22Rv1 (cell line): ENCODE measurements around the gene GLB1L2.

Source experiments
- H3K27ac ChIP-seq: fragments of 450-650 bp; 2 replicates; pipeline ENCODE4 v1.5.1; 2017
- ZFX ChIP-seq: fragments of 450-650 bp; IDR thresholded peaks from 2 replicates; pipeline ENCODE4 v1.6.1; 2017; ENCODE audit warnings: antibody characterized with exemption, borderline replicate concordance
- TF ChIP-seq, protein P1 (sequence below): fragments of 450-650 bp; IDR thresholded peaks from 2 replicates; pipeline ENCODE4 v1.5.1; 2017; ENCODE audit warnings: mild to moderate bottlenecking

The GLB1L2 gene

DNA sequence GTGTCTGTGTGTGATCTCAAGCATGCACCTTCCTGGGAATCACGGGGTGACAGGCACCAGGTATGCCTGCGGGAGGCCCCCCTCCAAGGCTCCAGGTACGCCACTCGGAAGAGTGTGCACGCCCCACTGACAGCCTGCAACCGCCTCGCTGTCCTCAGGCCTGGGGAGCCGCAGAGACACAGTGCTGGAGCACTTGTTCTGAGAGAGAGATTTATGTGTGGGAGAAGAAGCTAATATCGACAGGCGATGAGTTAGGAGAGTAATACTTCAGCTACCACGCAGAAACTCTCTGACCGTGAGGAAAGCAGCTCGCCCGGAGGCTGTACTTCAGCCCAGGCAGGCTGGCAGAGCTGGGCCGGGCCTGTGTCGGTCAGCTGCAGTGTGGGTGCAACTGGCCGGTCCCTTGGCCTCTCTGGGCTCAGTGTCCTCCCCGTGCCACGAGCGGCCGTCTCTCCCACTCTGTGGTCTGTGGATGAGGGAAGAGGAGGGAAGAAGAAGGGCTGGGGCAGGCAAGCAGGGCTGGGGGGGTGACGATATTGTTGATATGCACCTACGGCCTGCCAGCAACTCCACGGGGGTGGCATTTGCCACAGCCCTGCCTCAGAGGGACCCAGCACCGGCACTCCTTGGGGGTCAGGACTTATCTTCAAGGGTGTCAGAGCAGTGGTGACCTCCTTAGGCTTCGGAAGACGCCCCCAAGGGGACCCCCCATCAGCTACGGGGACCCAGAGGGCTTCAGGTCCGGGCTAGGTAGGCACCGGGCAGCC lies 73.0 kb downstream of the GLB1L2 start:
- H3K27ac ChIP-seq, result no peak overlapping the region
- TF ChIP-seq, protein P1, sequence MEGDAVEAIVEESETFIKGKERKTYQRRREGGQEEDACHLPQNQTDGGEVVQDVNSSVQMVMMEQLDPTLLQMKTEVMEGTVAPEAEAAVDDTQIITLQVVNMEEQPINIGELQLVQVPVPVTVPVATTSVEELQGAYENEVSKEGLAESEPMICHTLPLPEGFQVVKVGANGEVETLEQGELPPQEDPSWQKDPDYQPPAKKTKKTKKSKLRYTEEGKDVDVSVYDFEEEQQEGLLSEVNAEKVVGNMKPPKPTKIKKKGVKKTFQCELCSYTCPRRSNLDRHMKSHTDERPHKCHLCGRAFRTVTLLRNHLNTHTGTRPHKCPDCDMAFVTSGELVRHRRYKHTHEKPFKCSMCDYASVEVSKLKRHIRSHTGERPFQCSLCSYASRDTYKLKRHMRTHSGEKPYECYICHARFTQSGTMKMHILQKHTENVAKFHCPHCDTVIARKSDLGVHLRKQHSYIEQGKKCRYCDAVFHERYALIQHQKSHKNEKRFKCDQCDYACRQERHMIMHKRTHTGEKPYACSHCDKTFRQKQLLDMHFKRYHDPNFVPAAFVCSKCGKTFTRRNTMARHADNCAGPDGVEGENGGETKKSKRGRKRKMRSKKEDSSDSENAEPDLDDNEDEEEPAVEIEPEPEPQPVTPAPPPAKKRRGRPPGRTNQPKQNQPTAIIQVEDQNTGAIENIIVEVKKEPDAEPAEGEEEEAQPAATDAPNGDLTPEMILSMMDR, result no peak
- no peak for TF ChIP-seq ZFX

DNA sequence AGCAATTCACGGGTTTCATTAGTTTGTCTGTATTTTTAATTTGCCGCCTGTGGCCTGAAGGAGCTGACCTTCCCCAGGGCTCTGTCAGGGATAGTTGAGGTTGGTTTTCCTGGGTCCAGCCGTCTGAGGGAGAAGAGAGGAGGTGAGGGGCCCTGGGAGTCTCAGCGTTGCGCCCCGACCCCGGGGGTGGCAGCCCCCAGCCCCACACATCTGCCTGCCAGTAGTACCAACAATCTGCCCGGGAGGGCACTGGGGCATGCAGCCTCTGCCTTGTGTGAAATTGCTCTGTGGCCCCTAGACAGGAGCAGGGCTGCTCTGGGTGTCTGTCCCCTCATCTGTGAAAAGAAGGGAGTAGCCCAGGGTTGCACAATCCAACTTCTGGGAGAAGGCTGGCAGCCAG lies 73.6 kb downstream of the GLB1L2 start:
- no peak for TF ChIP-seq ZFX
- H3K27ac ChIP-seq, result no peak overlapping the region

DNA sequence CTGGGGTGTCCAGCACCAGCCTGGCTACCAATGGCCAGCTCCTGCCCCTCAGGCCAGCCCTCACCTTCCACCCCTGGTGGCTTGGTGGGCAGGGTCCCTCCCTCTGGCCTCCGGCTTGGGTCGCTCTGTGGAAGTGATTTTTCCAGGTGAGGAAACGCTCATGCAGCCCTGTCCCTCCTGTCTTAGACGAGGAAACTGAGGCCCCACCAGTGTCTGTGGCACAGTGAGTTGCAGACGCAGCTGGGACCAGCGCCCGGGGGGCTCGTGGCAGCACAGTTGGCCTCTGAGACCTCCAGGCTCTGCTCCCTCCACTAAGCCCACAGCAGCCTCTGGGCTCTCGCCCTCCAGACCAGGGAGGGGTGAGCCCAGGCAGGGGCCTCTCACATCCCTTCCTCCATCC lies 74.1 kb downstream of the GLB1L2 start:
- TF ChIP-seq, protein P1, result no peak
- no peak for TF ChIP-seq ZFX

DNA sequence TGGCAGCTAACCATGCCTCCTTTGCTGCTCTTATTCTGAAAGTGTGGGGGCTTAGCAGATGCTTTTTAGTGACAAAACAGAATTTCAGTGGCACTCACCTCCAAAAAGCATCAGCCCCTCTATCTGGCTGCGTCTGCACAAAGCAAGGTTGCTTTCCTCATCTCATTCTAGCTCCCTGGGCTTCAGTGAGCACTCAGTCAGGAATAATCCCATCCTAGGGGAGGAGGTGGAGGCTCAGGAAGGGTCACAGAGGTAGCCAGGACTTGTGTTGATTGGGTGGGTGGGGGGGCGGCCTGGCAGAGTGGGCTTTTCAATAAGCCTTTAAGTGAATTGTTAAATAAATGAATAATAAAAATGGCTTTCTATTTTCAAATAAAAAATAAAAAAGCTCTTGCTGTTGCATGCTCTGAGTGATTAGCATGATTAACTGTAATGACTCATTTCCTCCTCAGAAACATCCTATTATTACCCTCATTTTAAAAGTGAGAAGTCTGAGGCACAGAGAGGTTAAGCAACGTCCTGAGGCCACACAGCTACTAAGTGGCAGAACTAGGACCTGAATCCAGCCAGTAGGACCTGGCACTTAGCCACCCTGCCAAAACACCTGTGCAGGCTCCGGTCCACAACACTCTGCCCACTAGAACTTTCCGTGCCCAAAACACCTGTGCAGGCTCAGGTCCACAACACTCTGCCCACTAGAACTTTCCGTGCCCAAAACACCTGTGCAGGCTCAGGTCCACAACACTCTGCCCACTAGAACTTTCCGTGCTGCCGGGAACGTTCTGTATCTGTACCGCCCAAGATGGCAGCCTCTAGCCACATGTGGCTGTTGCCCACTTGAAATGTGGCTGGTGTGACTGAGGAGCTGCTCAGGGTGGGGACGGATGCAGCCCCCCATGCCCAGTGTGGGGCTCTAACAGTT lies 74.7 kb downstream of the GLB1L2 start:
- TF ChIP-seq, protein P1, result no peak
- no peak for TF ChIP-seq ZFX
- H3K27ac ChIP-seq, result no peak overlapping the region

More for the DNA sequence above, 74.1 kb downstream of the GLB1L2 start:
- H3K27ac ChIP-seq, result no peak overlapping the region

DNA sequence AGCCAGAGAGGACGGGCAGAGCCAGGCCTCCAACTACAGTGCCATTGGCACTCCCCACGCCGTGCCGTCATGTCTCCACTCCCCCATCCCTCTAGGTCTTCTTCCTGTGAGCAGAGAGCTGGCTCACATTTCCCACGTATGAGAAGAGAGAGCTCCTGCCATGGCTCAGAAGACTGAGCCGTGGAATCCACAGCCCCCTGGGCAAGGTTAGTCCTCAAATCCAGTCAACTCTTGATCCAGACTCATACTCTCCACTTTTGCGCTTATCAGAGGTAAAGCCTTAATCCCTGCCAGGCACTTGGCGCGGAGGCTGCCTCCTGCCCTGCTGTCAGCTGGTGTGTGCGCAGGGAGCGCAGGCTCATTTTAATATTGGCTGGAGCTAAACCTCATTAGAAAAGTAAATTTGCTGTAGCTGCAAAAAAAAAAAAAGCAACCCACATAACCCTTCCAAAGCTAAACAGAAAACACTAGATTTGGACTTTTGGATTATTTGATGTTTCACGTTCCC lies 75.6 kb downstream of the GLB1L2 start:
- H3K27ac ChIP-seq, result no peak overlapping the region

DNA sequence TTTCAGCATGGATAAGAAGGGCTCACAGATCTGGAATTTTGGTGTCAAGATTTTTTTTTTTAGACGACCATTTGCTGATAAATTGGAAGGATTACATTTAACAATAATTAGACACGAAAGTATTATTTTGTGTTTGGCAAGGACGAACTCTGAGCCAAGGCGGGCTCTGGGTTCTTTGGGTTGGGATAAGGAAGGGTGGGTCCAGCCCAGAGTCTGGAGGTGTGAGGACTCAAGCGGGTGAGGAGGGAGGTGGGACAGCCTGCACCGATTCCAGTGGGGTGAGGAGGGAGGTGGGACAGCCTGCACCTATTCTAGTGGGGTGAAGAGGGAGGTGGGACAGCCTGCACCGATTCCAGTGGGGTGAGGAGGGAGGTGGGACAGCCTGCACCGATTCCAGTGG lies 76.1 kb downstream of the GLB1L2 start:
- H3K27ac ChIP-seq, result no peak overlapping the region
- TF ChIP-seq, protein P1, result no peak
- TF ChIP-seq ZFX, result no peak

More for the DNA sequence above, 75.6 kb downstream of the GLB1L2 start:
- TF ChIP-seq, protein P1, result no peak
- no peak for TF ChIP-seq ZFX

DNA sequence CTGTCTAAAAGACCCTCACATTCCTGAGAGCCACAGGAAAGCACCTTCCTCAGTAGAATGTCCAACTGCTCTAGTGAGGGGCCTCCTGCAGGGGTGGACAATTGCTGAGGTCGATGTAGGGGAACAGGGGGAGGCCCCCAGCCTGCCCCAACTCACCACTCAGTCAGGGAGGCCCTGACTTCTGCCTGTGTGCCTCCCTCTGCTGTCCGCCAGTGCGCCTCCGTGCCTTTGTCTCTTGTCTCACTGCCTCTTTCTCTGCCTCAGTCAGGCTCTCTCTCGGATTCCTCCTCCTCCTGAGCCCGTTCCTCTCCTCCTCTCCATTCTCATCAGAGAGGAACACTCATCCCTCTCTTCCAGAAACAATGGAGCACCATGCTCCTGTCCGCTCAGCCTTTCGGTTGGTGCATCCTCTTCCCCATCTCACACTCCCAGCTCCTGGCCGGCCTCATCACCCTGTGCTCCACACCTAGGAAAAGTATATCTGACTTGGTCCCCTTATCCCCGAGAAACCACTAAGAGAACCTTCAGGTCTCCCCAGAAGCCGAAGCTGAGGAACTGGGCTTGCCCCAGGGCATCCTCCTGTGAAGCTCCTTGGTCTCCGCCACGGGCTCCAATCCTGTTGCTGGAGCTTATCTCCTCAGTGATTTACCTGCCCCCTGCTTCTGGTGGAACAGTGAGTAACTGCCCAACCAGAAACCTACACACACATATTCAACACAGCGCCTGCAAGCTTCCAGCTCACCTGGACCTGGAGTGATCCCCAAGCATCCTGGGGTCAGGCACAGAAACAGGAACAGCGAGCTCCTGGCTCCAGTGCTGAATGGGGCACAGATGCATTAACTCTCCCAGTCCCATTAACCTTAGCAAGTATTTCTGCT lies 78.0 kb downstream of the GLB1L2 start:
- no peak overlapping the region for H3K27ac ChIP-seq
- no peak for TF ChIP-seq ZFX
- TF ChIP-seq, protein P1, result no peak
